Eye (tissue), 1 donor: Measurements from ENCODE around the gene EML6.

Source experiments
- DNase-seq: peaks from one replicate; pipeline ENCODE4 v3.0.0-alpha.2; 2015

EML6 gene

GRCh38 chr2:54887850-54888545, 164.5 kb downstream of the EML6 start:
- no peak for DNase-seq

GRCh38 chr2:54889053-54889452, 165.6 kb downstream of the EML6 start:
- no peak for DNase-seq

GRCh38 chr2:54891909-54892308, 168.4 kb downstream of the EML6 start:
- DNase-seq, result no peak

GRCh38 chr2:54894467-54894866, 171.0 kb downstream of the EML6 start:
- no peak for DNase-seq

GRCh38 chr2:54895730-54896129, 172.3 kb downstream of the EML6 start:
- no peak for DNase-seq

GRCh38 chr2:54897420-54898310, 174.2 kb downstream of the EML6 start:
- no peak for DNase-seq

- no peak for DNase-seq
These were observed 175.2 kb downstream of the EML6 start for GRCh38 chr2:54898456-54899226.

GRCh38 chr2:54899576-54900200, 176.2 kb downstream of the EML6 start:
- peak; percentile 67 for DNase-seq

GRCh38 chr2:54901224-54901986, 177.9 kb downstream of the EML6 start:
- DNase-seq, result no peak

GRCh38 chr2:54902763-54903162, 179.3 kb downstream of the EML6 start:
- no peak for DNase-seq

GRCh38 chr2:54903736-54904554, 180.5 kb downstream of the EML6 start:
- DNase-seq, result no peak

GRCh38 chr2:54904836-54905235, 181.4 kb downstream of the EML6 start:
- DNase-seq, result no peak

GRCh38 chr2:54906716-54907115, 183.3 kb downstream of the EML6 start:
- no peak for DNase-seq

- DNase-seq, result no peak
These were observed 184.2 kb downstream of the EML6 start for GRCh38 chr2:54907663-54908062.

- DNase-seq, result no peak
These were observed 185.1 kb downstream of the EML6 start for GRCh38 chr2:54908591-54908990.

- no peak for DNase-seq
These were observed 185.5 kb downstream of the EML6 start for GRCh38 chr2:54909001-54909400.

- no peak for DNase-seq
These were observed 188.8 kb downstream of the EML6 start for GRCh38 chr2:54912305-54912704.

GRCh38 chr2:54912893-54913292, 189.4 kb downstream of the EML6 start:
- no peak for DNase-seq

- DNase-seq, result no peak
These were observed 191.2 kb downstream of the EML6 start for GRCh38 chr2:54914637-54915036.

GRCh38 chr2:54915101-54915500, 191.6 kb downstream of the EML6 start:
- DNase-seq, result no peak

- no peak for DNase-seq
These were observed 193.2 kb downstream of the EML6 start for GRCh38 chr2:54916637-54917036.
